PFSK-1 (cell line): ENCODE results near the gene DLGAP4.
A peak's percentile ranks its signal among the peaks of the same experiment; 100 is the strongest.

ENCODE experiments used
- FOXP2 ChIP-seq: optimal IDR thresholded peaks from 2 replicates; pipeline ENCODE3; 2011; ENCODE audit warnings: borderline replicate concordance, control low read depth, inconsistent platforms; ENCODE audit not compliant: insufficient read depth; ENCODE audit errors: extremely low read length, extremely low read depth
- POLR2AphosphoS5 ChIP-seq: IDR thresholded peaks from 2 replicates; pipeline ENCODE4 v1.6.1; 2012; ENCODE audit warnings: low read depth, mild to moderate bottlenecking, control low read depth, low read length, moderate library complexity
- REST ChIP-seq, 2 experiments: IDR thresholded peaks; 2 replicates each; pipeline versions ENCODE4 v1.6.1 to v1.8.0; 2011 to 2012; ENCODE audit warnings: low read depth in 2 of 2, low read length in 2 of 2, control low read depth in 1 of 2, inconsistent platforms in 1 of 2, mild to moderate bottlenecking in 1 of 2, moderate library complexity in 1 of 2; ENCODE audit not compliant: insufficient read depth in 1 of 2
- SIN3A ChIP-seq: IDR thresholded peaks from 2 replicates; pipeline ENCODE4 v1.6.1; 2012; ENCODE audit warnings: mild to moderate bottlenecking, low read length, moderate library complexity, borderline replicate concordance; ENCODE audit not compliant: insufficient read depth
- TAF1 ChIP-seq: IDR thresholded peaks from 2 replicates; pipeline ENCODE4 v1.6.1; 2012; ENCODE audit warnings: low read length, control low read depth, borderline replicate concordance; ENCODE audit not compliant: insufficient read depth

The DLGAP4 gene

GRCh38 chr20:36468149-36469000 lies 162.2 kb downstream of the DLGAP4 start:
- TF ChIP-seq SIN3A (no peak), TAF1 (no peak), FOXP2 (no peak), REST (IDR thresholded peaks at IDR 0.05; ENCODE audit: insufficient read depth in 1 of 2, low read depth in 2 of 2, low read length in 2 of 2) (no peak), POLR2AphosphoS5 (no peak)

- TF ChIP-seq FOXP2 (no peak), REST (IDR thresholded peaks at IDR 0.05; ENCODE audit: insufficient read depth in 1 of 2, low read depth in 2 of 2, low read length in 2 of 2) (0 out of 4 replicates have a peak, but pooled peaks of 1 of the 2 experiments have one; percentile 16)
Observed at GRCh38 chr20:36469973-36470372, 163.8 kb downstream of the DLGAP4 start.

- TF ChIP-seq FOXP2 = no peak
- TF ChIP-seq POLR2AphosphoS5 = no peak
- no peak for TF ChIP-seq REST (IDR thresholded peaks at IDR 0.05; ENCODE audit: insufficient read depth in 1 of 2, low read depth in 2 of 2, low read length in 2 of 2)
- TF ChIP-seq SIN3A = no peak
- no peak for TF ChIP-seq TAF1
Observed at GRCh38 chr20:36471885-36472636, 165.9 kb downstream of the DLGAP4 start.

- TF ChIP-seq POLR2AphosphoS5 (no peak), SIN3A (no peak), FOXP2 (no peak)
Observed at GRCh38 chr20:36472637-36473090, 166.5 kb downstream of the DLGAP4 start.

GRCh38 chr20:36473164-36473563 lies 167.0 kb downstream of the DLGAP4 start:
- no peak for TF ChIP-seq REST (IDR thresholded peaks at IDR 0.05; ENCODE audit: insufficient read depth in 1 of 2, low read depth in 2 of 2, low read length in 2 of 2)
- no peak for TF ChIP-seq TAF1
- TF ChIP-seq FOXP2 = no peak
- TF ChIP-seq SIN3A = no peak
- TF ChIP-seq POLR2AphosphoS5 = no peak
